MG63 (cell line): ENCODE measurements around the gene TEX54. TPM values are rescaled to one million over a fixed set of nuclear protein-coding genes. Genes with fewer than 3 reads are reported as not detected.
"Not testable (repeated sequence)": the region's sequence is repeated elsewhere in the genome, so short reads cannot be mapped to it uniquely, and the experiment has no call there.

Source experiments
- DNase-seq: peaks from one replicate; pipeline ENCODE4 v3.0.0-alpha.2; 2020
- H3K27me3 ChIP-seq: fragments of 250-450 bp; sonication (Bioruptor Pico); 2 replicates; pipeline ENCODE4 v1.5.1; 2020; ENCODE audit warnings: mild to moderate bottlenecking, moderate library complexity
- H3K36me3 ChIP-seq: fragments of 250-450 bp; sonication (Bioruptor Pico); 2 replicates; pipeline ENCODE4 v1.5.1; 2020; ENCODE audit warnings: mild to moderate bottlenecking, moderate library complexity
- H3K4me3 ChIP-seq: fragments of 250-450 bp; sonication (Bioruptor Pico); 2 replicates; pipeline ENCODE4 v1.5.1; 2020; ENCODE audit warnings: mild to moderate bottlenecking, moderate library complexity
- H3K9me3 ChIP-seq: fragments of 250-450 bp; sonication (Bioruptor Pico); 2 replicates; pipeline ENCODE4 v1.5.1; 2020; ENCODE audit warnings: mild to moderate bottlenecking, moderate library complexity
- total RNA-seq: library from RNA; depleted of rRNA; stranded (reverse); fragments of >200 nt; shearing (Covaris generic); gene quantifications from 2 replicates; pipeline ENCODE4 v1.2.3, GENCODE V29; 2014; ENCODE audit warnings: low replicate concordance

Gene TEX54
- total RNA-seq, 1 experiment from 2014 or later = not detected

DNA sequence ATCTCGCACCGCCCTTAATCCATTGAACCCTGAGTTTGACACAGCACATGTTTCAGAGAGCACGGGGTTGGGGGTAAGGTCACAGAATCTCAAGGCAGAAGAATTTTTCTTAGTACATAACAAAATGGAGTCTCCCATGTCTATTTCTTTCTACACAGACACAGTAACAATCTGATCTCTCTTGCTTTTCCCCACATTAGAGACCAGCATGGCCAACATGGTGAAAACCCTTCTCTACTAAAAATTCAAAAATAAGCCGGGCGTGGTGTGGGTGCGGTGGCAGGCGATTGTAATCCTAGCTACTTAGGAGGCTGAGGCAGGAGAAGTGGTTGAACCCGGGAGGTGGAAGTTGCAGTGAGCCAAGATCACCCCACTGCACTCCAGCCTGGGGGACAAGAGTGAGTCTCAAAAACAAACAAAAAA lies 26.7 kb upstream of the TEX54 start:
- H3K36me3 ChIP-seq = peaks cover 63% of the 10 kb centered on the region
- DNase-seq, H3K27me3 ChIP-seq, H3K4me3 ChIP-seq, H3K9me3 ChIP-seq: not testable (repeated sequence)

DNA sequence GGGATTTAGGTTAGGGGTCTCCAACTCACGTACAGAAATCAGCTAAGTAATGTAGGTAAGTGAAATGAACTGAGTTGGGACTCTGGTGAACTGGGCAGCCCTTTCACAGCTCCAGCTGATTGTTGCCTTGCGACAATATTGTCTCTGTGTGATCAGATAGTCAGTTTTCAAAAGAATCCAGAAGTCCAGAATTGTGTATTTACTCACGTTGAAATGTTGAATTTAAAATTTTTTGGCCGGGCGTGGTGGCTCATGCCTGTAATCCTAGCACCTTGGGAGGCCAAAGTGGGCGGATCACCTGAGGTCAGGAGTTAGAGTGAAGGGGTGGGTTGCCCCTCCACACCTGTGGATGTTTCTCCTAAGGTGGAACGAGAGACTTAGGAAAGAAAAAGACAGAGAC lies 25.6 kb upstream of the TEX54 start:
- Histone ChIP-seq H3K36me3 (peaks cover 66% of the 10 kb centered on the region), H3K27me3 (no peaks in the 10 kb centered on the region), H3K4me3 (peak overlapping the region; percentile 93), H3K9me3 (no peaks in the 10 kb centered on the region)
- no peak for DNase-seq

DNA sequence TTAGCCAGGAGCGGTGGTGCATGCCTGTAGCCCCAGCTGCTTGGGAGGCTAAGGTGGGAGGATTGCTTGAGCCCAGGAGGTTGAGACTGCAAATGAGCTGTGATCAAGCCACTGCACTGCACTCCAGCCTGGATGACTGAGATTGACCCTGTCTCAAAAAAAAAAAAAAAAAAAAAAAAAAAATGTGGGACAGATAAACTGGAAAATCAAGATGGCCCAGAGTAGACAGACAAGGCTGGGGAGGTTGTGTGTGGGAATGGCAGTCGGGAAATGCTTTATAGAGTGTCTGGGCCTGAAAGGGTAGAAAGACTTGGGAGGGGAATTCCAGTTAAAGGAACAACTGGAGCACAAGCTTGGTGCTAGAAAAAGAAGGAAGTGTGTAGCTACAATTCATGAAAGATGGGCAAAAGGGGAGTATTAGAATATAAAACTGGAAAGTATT lies 24.9 kb upstream of the TEX54 start:
- Histone ChIP-seq H3K4me3 (peak overlapping the region; percentile 93), H3K27me3 (no peaks in the 10 kb centered on the region), H3K36me3 (peaks cover 71% of the 10 kb centered on the region), H3K9me3 (no peaks in the 10 kb centered on the region)
- DNase-seq = no peak

DNA sequence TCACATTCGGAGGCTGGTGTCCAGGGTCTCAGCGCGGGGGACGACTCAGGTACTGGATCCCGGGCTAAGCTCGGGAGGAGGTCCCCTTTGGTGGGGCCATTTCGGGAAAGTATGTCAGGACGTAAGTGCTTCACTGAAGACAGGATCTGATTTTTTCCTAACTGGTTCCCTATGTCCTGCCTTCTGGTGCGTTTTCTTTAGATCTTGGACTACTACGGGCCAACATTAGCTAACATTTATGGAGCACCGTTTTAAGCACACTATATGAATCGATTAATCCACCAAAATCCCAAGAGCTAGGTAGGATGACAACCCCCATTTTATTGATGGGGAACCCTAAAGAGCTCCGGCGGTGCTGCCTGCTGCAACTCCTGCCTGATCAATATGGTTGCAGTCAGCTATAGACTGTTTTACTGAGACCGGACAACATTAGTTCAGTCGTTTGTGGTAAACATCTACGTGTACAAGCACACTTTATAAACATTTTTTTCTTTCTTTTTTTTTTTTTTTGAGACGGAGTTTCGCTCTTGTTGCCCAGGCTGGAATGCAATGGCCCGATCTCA lies 23.8 kb upstream of the TEX54 start:
- H3K4me3 ChIP-seq = peak overlapping the region; percentile 93

DNA sequence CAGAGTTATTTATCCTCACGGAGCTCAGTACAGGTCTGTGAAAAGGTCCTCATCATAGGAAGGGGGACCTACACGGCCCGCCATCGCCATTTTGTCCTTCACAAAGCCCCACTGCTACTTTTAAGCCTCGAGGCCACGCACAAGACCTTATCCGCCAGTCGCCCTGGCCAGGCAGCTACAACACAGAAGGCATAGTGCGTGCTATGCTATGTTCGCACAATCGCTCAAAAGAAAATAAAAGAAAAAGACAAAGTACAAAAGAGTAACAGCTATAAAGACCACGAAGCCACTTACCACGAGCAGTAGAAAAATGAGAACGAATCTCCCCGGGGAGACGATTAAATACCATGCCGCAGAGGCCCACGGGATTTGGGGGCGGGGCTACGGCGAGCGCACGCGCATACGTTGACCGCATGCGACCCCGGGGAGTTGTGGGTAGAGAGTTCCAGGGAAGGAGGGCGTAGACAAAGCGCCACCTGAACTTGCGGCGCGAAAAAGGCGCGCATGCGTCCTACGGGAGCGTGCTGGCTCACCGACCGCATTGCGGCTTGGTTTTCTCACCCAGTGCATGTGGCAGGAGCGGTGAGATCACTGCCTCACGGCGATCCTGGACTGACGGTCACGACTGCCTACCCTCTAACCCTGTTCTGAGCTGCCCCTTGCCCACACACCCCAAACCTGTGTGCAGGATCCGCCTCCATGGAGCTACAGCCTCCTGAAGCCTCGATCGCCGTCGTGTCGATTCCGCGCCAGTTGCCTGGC lies 23.1 kb upstream of the TEX54 start:
- Histone ChIP-seq H3K9me3 (no peaks in the 10 kb centered on the region), H3K36me3 (peaks cover 72% of the 10 kb centered on the region), H3K27me3 (no peaks in the 10 kb centered on the region), H3K4me3 (peak overlapping the region; percentile 93)
- peak; percentile 97 for DNase-seq

More for the DNA sequence above, 23.8 kb upstream of the TEX54 start:
- Histone ChIP-seq H3K9me3 (no peaks in the 10 kb centered on the region), H3K27me3 (no peaks in the 10 kb centered on the region), H3K36me3 (peaks cover 77% of the 10 kb centered on the region)
- no peak for DNase-seq

DNA sequence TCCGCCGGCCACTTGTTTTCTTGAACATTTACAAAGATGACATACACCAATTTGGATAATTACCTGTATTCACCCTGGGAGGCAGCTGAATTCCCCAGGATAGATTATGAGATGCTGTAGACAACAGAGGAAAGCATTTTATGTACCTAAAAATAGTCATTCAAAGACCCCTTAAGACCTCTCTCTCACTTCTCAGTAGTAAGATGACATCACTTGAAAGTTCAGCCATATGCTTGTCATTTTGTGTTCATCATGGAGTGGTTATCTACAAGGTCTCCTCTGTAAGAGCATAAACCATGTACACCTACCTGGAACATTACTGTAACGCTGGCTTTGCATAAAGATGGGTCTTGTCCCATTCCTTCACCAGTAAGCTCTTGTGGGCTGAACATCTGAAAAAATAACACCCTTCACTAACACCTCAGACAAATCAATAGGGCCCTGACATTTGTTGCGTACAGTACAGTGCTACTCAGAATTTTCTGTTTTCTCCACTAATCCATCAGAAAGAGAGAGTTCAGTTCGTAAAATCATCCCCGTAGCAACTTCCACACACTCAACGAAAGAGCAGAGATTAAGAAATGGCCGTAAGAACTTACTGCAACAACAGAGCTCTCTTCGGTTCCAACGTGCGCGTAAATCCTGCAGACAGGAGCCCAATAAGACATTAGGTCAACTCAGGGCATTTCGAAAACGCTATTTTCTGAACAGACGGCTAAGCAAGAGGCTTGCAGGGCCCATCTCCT lies 22.4 kb upstream of the TEX54 start:
- DNase-seq = no peak
- H3K9me3 ChIP-seq = no peaks in the 10 kb centered on the region
- H3K27me3 ChIP-seq = no peaks in the 10 kb centered on the region
- H3K36me3 ChIP-seq = peaks cover 70% of the 10 kb centered on the region
- H3K4me3 ChIP-seq = peak overlapping the region; percentile 93

DNA sequence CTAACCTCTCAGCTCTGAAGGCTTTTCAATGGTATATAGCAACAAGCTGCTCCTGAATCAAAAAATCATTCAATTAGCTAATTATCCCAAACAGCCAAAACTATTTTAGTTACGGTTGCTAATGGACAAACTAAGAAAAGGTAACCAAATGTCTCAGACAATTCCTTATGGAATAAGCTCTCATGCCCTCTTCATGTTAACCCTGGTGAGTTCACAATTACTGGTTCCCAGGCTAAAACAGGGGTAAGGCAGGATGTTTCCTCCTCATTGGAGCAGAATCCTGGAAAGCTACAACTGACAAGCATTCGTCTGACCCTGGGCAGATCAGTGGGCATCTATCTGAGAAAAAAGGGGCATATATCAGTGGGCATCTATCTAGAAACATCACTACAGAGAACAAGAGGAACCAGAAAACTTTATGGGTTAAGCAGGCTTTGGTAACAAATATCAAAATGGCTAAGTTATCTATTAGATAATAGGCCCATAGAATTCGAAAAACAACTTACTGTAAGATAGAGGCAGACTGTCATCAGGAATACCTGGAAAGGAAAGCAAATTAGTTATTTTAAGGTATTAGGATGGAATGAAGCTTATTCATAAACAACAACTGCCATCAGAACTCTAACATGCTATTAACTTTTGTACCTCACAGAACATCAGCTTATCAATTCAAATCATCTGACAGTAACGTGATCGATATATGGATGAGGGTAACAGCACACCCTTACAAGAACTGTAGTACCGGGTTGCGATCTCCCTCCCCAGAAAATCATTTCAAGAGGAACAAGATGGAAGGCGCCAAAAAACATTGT lies 21.6 kb upstream of the TEX54 start:
- Histone ChIP-seq H3K36me3 (peaks cover 62% of the 10 kb centered on the region), H3K27me3 (no peaks in the 10 kb centered on the region), H3K9me3 (no peaks in the 10 kb centered on the region)

DNA sequence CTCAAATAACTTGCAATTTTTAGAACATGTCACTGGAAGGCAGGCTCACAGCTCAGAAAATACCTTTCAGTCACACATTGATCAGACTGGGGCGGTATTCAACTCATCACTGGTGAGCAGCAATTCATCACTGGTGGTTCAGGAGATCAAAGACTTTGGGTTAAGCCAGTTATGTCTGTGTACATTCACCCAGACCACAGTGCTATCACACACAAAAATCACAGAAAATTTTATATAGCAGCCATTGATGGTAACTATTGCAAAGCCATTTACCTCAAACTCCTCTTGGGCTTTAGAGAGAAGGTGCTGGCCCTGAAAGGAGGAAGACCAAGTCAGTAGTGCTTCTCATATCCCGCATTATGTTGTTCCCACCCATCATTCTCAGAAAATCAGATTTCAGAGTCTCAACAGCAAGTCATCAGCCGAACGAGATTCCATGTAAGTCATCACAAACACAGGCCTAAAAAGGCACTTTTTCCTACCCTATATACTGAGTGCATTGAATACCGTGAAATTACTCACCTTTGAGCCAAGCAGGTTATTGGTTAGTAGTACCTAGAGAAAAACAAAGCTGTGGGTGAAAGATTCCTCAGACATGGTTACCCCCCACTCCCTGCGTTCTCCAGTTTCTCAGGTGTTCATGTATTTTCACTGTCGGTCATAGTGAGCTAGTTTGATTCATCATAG lies 20.8 kb upstream of the TEX54 start:
- Histone ChIP-seq H3K27me3 (no peaks in the 10 kb centered on the region), H3K9me3 (no peaks in the 10 kb centered on the region), H3K36me3 (peaks cover 61% of the 10 kb centered on the region), H3K4me3 (peak overlapping the region; percentile 93)
- DNase-seq = no peak

More for the DNA sequence above, 21.6 kb upstream of the TEX54 start:
- DNase-seq = no peak
- H3K4me3 ChIP-seq = peak overlapping the region; percentile 93

DNA sequence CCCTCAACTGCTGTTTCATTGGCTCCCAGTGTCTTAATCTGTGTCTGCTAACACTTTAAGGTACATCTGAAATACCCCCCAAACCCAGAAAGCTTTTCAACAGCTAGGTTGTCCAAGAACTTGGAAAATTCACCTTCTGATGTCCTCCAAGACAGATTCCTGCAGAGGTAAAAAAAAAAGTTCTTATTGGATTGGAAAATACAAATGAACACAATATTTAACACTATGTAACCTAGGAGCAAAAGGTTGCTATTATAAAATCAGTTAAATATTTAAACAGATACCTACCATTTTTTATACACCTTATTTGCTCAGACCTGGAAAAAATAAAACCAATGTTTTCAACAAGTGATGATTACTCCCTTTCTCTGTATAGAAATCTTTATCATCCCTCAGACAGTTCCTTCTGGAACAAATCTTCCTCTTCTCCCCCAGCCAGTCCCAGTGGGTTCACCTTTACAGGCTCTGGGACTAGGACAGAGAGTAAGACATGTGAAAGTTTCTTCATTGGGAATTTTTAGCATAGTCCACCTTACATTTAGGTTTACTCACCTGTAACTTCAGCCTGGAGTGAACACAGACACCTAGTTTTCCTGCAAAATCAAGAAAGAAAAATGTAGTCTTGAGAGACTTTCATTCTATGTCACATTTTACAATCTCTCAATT lies 20.0 kb upstream of the TEX54 start:
- Histone ChIP-seq H3K4me3 (peak overlapping the region; percentile 93), H3K27me3 (no peaks in the 10 kb centered on the region), H3K9me3 (no peaks in the 10 kb centered on the region), H3K36me3 (peaks cover 53% of the 10 kb centered on the region)
- no peak for DNase-seq

DNA sequence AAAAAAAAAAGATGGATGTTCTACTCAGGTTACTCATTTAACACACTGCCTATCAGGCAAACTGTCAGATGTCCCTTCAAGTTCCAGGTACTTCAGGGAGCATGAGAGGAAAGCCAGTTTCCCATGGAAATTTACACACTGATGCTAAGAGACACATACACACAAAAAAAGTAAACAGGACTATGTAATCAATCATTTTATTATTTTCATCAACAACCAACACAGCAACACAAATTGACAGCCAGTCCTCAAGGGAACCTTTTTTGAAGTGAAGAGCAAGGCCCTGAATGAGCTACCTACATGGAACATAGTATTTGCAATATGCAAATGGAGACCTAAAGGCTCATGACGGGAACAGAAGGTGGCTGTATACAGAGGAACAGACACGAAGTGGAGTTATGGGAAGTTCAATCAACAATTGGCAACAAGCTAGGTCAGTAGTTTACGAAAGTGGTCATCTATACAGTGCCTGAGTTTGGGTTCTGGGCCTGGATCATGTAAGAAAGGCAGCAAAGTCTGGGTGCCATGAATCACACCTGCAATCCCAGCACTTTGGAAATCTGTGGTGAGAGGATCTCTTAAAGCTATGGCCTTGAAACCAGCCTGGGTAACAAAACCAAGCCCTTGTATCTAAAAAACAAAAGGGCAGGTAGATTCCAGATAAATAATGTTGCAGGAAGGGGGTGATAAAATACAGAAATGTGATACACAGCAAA lies 19.3 kb upstream of the TEX54 start:
- DNase-seq = no peak
- peaks cover 48% of the 10 kb centered on the region for H3K36me3 ChIP-seq
- H3K4me3 ChIP-seq = peak overlapping the region; percentile 93
- no peaks in the 10 kb centered on the region for H3K27me3 ChIP-seq
- H3K9me3 ChIP-seq = no peaks in the 10 kb centered on the region

DNA sequence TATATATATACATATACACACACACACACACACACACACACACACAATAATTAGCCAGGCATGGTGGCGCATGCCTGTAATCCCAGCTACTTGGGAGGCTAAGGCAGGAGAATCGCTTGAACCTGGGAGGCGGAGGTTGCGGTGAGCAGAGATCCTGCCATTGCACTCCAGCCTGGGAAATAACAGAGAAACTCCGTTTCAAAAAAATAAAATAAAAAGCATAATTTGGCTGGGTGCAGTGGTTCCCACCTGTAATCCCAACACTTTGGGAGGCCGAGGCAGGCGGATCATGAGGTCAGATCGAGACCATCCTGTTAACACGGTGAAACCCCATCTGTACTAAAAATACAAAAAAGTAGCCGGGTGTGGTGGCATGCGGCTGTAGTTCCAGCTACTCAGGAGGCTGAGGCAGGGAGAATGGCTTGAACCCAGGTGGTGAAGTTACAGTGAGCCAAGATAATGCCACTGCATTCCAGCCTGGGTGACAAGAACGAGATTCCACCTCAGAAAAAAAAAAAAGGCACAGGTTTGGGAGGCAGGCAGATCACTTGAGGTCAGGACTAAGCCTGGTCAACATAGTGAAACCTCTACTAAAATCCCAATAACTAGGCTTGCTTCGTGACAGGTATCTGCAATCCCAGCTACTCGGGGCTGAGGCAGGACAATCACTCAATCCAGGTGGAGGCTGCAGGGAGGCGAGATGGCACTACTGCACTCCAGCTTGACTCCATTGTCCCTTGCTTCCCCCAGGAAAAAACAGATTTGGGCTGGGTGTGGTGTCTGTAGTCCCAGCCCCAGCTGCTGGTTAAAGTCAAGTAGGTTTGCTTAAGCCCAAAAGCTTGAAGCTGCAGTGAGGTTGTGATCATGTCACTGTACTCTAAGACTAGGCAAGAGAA lies 18.5 kb upstream of the TEX54 start:
- Histone ChIP-seq H3K36me3 (peaks cover 41% of the 10 kb centered on the region), H3K9me3 (no peaks in the 10 kb centered on the region), H3K27me3 (no peaks in the 10 kb centered on the region), H3K4me3 (no peak overlapping the region)
- peak; percentile 43 for DNase-seq

DNA sequence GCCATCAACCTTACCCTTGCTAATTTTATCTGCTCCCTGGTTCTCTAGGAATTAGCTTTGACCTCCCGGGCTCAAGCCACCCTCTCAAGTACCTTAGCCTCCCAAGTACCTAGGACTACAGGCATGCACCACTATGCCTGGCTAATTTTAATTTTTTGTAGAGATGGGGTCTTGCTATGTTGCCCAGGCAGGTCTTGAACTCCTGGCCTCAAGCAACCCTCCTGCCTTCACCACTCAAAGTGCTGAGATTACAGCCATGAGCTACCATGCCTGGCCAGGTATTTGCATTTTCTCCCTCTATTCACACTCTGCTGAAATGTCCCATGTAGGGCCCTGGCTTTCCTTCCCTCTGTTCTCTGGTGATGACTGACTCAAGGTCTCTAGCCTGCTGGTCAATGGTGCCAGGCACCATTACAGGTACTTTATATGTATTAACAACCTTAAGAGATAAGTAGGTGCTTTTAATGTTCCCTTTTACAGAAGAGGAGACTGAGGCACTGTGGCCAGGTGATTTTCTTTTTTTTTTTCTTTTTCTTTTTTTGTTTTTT lies 15.2 kb upstream of the TEX54 start:
- DNase-seq = no peak
- H3K36me3 ChIP-seq = peaks cover 12% of the 10 kb centered on the region
- H3K27me3 ChIP-seq = no peaks in the 10 kb centered on the region
- H3K9me3 ChIP-seq = no peaks in the 10 kb centered on the region
- no peak overlapping the region for H3K4me3 ChIP-seq

DNA sequence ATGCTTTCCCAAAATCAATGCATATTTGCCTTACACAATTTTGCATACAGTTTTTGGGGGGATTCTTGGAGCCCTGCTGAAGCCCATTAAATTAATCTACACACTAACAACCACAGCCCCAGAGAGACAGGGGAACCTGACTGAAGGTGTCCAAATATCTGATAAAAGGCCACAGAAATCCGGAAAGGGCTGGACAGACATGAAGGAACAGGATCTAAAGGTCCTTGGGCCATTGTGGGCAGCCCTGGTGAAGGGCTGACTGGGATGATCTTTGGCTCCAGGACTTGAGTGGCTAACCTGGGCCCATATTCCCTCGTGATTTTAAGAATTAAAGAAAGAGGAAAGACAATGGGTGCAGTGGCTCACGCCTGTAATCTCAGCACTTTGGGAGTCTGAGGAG lies 13.5 kb upstream of the TEX54 start:
- no peak for DNase-seq
- no peaks in the 10 kb centered on the region for H3K36me3 ChIP-seq
- H3K27me3 ChIP-seq = no peaks in the 10 kb centered on the region
- H3K4me3 ChIP-seq = no peak overlapping the region
- no peaks in the 10 kb centered on the region for H3K9me3 ChIP-seq

DNA sequence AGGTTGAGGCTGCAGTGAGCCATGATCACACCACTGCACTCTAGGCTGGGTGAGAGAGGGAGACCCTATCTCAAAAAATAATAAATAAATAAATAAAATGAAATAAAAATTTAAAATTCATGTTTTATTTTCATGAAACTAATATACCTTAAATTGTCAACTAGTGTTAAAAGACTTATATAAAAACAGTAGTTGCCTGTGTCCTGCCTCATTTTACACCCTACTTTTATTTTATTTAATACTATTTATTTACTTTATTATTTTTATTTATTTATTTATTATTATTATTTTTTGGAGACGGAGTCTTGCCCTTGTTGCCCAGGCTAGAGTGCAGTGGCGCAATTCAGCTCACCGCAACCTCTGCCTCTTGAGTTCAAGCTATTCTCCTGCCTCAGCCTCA lies 11.5 kb upstream of the TEX54 start:
- no peaks in the 10 kb centered on the region for H3K9me3 ChIP-seq
- DNase-seq = no peak
- H3K4me3 ChIP-seq = no peak overlapping the region
- H3K27me3 ChIP-seq = no peaks in the 10 kb centered on the region
- H3K36me3 ChIP-seq = no peaks in the 10 kb centered on the region; the same call in 1 of the 2 replicates
